PC-3 (cell line): ENCODE data around the gene THY1.

ENCODE experiments used
- CTCF ChIP-seq: fragments of 300-600 bp; sonication (generic); conservative IDR thresholded peaks from 2 replicates; pipeline ENCODE4 v1.5.1; 2017; ENCODE audit warnings: antibody characterized with exemption, low read depth, mild to moderate bottlenecking, low read length
- EZH2phosphoT487 ChIP-seq: fragments of 300-600 bp; sonication (generic); IDR thresholded peaks from 2 replicates; pipeline ENCODE4 v1.6.1; 2018; ENCODE audit warnings: mild to moderate bottlenecking, antibody characterized with exemption, low read length, borderline replicate concordance

- TF ChIP-seq CTCF, result no peak
- no peak for TF ChIP-seq EZH2phosphoT487
Observed at GRCh38 chr11:119415966-119416365, 7.0 kb downstream of the THY1 start.
